Measurements from ENCODE around the gene UBASH3A. TPM values are rescaled to one million over a fixed set of nuclear protein-coding genes. Genes with fewer than 3 reads are reported as not detected.

UBASH3A gene
- total RNA-seq, 4 donors from 2014 or later: 0.41 TPM; not detected in 3

- no peak for TF ChIP-seq POLR2A (IDR thresholded peaks at IDR 0.05)
- no peak for TF ChIP-seq CTCF (IDR thresholded peaks at IDR 0.05 in 4 of 5, conservative IDR thresholded peaks at IDR 0.05 in 1 of 5)
- intact Hi-C loops (cut with DNase I; ENCODE audit: low total_unique reads): no loop called here
- H3K9me3 ChIP-seq: no peaks in the 10 kb centered on the region
- H3K4me3 ChIP-seq: no peak overlapping the region
- ATAC-seq (no peak), DNase-seq (no peak)
- H3K36me3 ChIP-seq: no peaks in the 10 kb centered on the region
- H3K27ac ChIP-seq: no peak overlapping the region
- in situ Hi-C loops (cut with MboI; ENCODE audit: low sequenced_read_pairs in 4 of 4): loop anchor here in 3 of 4 donors (25.0 kb wide), 2 partner anchors 88 to 337 kb away; no protein-coding TSS in a partner anchor
- H3K27me3 ChIP-seq: no peaks in the 10 kb centered on the region
- no peaks in the 10 kb centered on the region for H3K4me1 ChIP-seq
Measured at GRCh38 chr21:42474043-42474831, 70.5 kb downstream of the UBASH3A start.

- Histone ChIP-seq H3K4me3 (no peak overlapping the region), H3K27ac (no peak overlapping the region), H3K4me1 (no peaks in the 10 kb centered on the region), H3K27me3 (no peaks in the 10 kb centered on the region), H3K9me3 (no peaks in the 10 kb centered on the region), H3K36me3 (no peaks in the 10 kb centered on the region)
- TF ChIP-seq POLR2A (IDR thresholded peaks at IDR 0.05) (no peak), CTCF (IDR thresholded peaks at IDR 0.05 in 4 of 5, conservative IDR thresholded peaks at IDR 0.05 in 1 of 5) (no peak)
- intact Hi-C loops (cut with DNase I; ENCODE audit: low total_unique reads) (no loop called here), in situ Hi-C loops (cut with MboI; ENCODE audit: low sequenced_read_pairs in 4 of 4) (no loop called here)
- DNase-seq (no peak), ATAC-seq (no peak)
Measured at GRCh38 chr21:42475036-42475435, 71.3 kb downstream of the UBASH3A start.

GRCh38 chr21:42475526-42476387, 72.1 kb downstream of the UBASH3A start:
- no peaks in the 10 kb centered on the region for H3K9me3 ChIP-seq
- intact Hi-C loops (cut with DNase I; ENCODE audit: low total_unique reads) (no loop called here), in situ Hi-C loops (cut with MboI; ENCODE audit: low sequenced_read_pairs in 4 of 4) (no loop called here)
- no peak for TF ChIP-seq CTCF (IDR thresholded peaks at IDR 0.05 in 4 of 5, conservative IDR thresholded peaks at IDR 0.05 in 1 of 5)
- no peak for TF ChIP-seq POLR2A (IDR thresholded peaks at IDR 0.05)
- H3K36me3 ChIP-seq: no peaks in the 10 kb centered on the region
- DNase-seq: no peak
- no peak overlapping the region for H3K4me3 ChIP-seq
- H3K4me1 ChIP-seq: no peaks in the 10 kb centered on the region
- no peak overlapping the region for H3K27ac ChIP-seq
- no peak for ATAC-seq
- no peaks in the 10 kb centered on the region for H3K27me3 ChIP-seq

- ATAC-seq (no peak), DNase-seq (no peak)
- no peak overlapping the region for H3K4me3 ChIP-seq
- no peak overlapping the region for H3K27ac ChIP-seq
- no peaks in the 10 kb centered on the region for H3K9me3 ChIP-seq
- in situ Hi-C loops (cut with MboI; ENCODE audit: low sequenced_read_pairs in 4 of 4) (no loop called here), intact Hi-C loops (cut with DNase I; ENCODE audit: low total_unique reads) (no loop called here)
- H3K4me1 ChIP-seq: no peaks in the 10 kb centered on the region
- H3K27me3 ChIP-seq: no peaks in the 10 kb centered on the region
- no peaks in the 10 kb centered on the region for H3K36me3 ChIP-seq
- TF ChIP-seq CTCF (IDR thresholded peaks at IDR 0.05 in 4 of 5, conservative IDR thresholded peaks at IDR 0.05 in 1 of 5): no peak
- TF ChIP-seq POLR2A (IDR thresholded peaks at IDR 0.05): no peak
Measured at GRCh38 chr21:42476388-42477331, 73.0 kb downstream of the UBASH3A start.

All from gastrocnemius medialis (tissue), 4 donors.